Breast epithelium (tissue), 3 donors: ENCODE data around the gene KCTD16.

Source experiments
- CTCF ChIP-seq, 3 donors: fragments of 450-650 bp; IDR thresholded peaks; one replicate each; pipeline ENCODE4 v1.5.1; 2016 to 2017; ENCODE audit warnings: antibody characterized with exemption in 3 of 3, mild to moderate bottlenecking in 3 of 3, moderate library complexity in 3 of 3
- POLR2AphosphoS5 ChIP-seq, 3 donors: sonication (generic); formaldehyde crosslinking; IDR thresholded peaks; one replicate each; pipeline ENCODE4 v1.6.1; 2017; ENCODE audit warnings: antibody characterized with exemption in 3 of 3

GRCh38 chr5:144453753-144454152 is 283.1 kb downstream of the KCTD16 start:
- no peak for TF ChIP-seq CTCF (IDR thresholded peaks at IDR 0.05)
- no peak for TF ChIP-seq POLR2AphosphoS5 (IDR thresholded peaks at IDR 0.05)
